DMS153 treated with DMSO at 0.1 percent for 48 hours (cell line): ENCODE results near the gene TIMMDC1.
"Not testable (repeated sequence)": the region's sequence is repeated elsewhere in the genome, so short reads cannot be mapped to it uniquely, and the experiment has no call there.

Experiments used
- DNase-seq: peaks from one replicate; lab custom pipeline; 2025; ENCODE audit not compliant: unreplicated experiment; lab: John Stamatoyannopoulos, UW

Gene TIMMDC1

GRCh38 chr3:119508172-119508845 is 10.0 kb downstream of the TIMMDC1 start:
- DNase-seq = no peak

- no peak for DNase-seq
These were observed 12.3 kb downstream of the TIMMDC1 start for GRCh38 chr3:119510690-119511089.

GRCh38 chr3:119514637-119515036 is 16.3 kb downstream of the TIMMDC1 start:
- DNase-seq = no peak

- DNase-seq = no peak
These were observed 18.8 kb downstream of the TIMMDC1 start for GRCh38 chr3:119517112-119517511.

- no peak for DNase-seq
These were observed 19.7 kb downstream of the TIMMDC1 start for GRCh38 chr3:119518026-119518425.

- no peak for DNase-seq
These were observed 26.8 kb downstream of the TIMMDC1 start for GRCh38 chr3:119524931-119525662.

- no peak for DNase-seq
These were observed 29.4 kb downstream of the TIMMDC1 start for GRCh38 chr3:119527714-119528113.

- no peak for DNase-seq
These were observed 31.5 kb downstream of the TIMMDC1 start for GRCh38 chr3:119529883-119530282.

GRCh38 chr3:119530456-119530855 is 32.1 kb downstream of the TIMMDC1 start:
- no peak for DNase-seq

- DNase-seq = no peak
These were observed 32.8 kb downstream of the TIMMDC1 start for GRCh38 chr3:119531151-119531550.

GRCh38 chr3:119534296-119534695 is 35.9 kb downstream of the TIMMDC1 start:
- no peak for DNase-seq

- DNase-seq = no peak
These were observed 38.4 kb downstream of the TIMMDC1 start for GRCh38 chr3:119536757-119537156.

- DNase-seq = no peak
These were observed 40.4 kb downstream of the TIMMDC1 start for GRCh38 chr3:119538772-119539171.

- no peak for DNase-seq
These were observed 43.2 kb downstream of the TIMMDC1 start for GRCh38 chr3:119541547-119541946.

- no peak for DNase-seq
These were observed 43.9 kb downstream of the TIMMDC1 start for GRCh38 chr3:119542168-119542767.

- no peak for DNase-seq
These were observed 44.8 kb downstream of the TIMMDC1 start for GRCh38 chr3:119543147-119543546.

- no peak for DNase-seq
These were observed 48.9 kb downstream of the TIMMDC1 start for GRCh38 chr3:119547227-119547626.

GRCh38 chr3:119548341-119548740 is 50.0 kb downstream of the TIMMDC1 start:
- no peak for DNase-seq

- DNase-seq = no peak
These were observed 52.0 kb downstream of the TIMMDC1 start for GRCh38 chr3:119550192-119550910.

- DNase-seq = no peak
These were observed 53.3 kb downstream of the TIMMDC1 start for GRCh38 chr3:119551598-119551997.

GRCh38 chr3:119552928-119553327 is 54.6 kb downstream of the TIMMDC1 start:
- DNase-seq = not testable (repeated sequence)
